ENCODE results near the gene TRMT10B.

GRCh38 chr9:37706290-37706689 lies 47.3 kb upstream of the TRMT10B start:
- no peak for TF ChIP-seq CTCF (IDR thresholded peaks at IDR 0.05; ENCODE audit: insufficient read depth, low read depth, low read length)
- no peak for TF ChIP-seq EZH2 (IDR thresholded peaks at IDR 0.05; ENCODE audit: insufficient read depth, low read length)
